NB4 (cell line): ENCODE data around the gene BOC.

Experiments
- POLR2A ChIP-seq: IDR thresholded peaks from 2 replicates; pipeline ENCODE4 v1.6.1; 2011; ENCODE audit warnings: mild to moderate bottlenecking; ENCODE audit not compliant: insufficient read length; ENCODE audit errors: extremely low read depth
- TF ChIP-seq, protein P1 (sequence below): IDR thresholded peaks from one replicate; pipeline ENCODE4 v1.5.1; 2012; ENCODE audit warnings: low read depth, low read length
- TF ChIP-seq, protein P2 (sequence below): IDR thresholded peaks from 2 replicates; pipeline ENCODE4 v1.6.1; 2011; ENCODE audit warnings: low read depth, low read length

DNA sequence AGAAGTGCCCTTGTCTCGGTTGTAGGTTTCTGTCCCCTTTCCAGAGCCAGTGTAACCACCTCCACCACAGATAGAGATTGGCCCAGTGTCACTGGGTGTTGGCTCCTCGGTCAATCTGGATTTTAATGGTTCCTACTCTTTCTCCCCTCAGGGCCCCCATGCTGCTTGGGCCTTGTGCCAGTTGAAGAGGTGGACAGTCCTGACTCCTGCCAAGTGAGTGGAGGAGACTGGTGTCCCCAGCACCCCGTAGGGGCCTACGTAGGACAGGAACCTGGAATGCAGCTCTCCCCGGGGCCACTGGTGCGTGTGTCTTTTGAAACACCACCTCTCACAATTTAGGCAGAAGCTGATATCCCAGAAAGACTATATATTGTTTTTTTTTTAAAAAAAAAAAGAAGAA lies 75.2 kb downstream of the BOC start:
- TF ChIP-seq, protein P1, sequence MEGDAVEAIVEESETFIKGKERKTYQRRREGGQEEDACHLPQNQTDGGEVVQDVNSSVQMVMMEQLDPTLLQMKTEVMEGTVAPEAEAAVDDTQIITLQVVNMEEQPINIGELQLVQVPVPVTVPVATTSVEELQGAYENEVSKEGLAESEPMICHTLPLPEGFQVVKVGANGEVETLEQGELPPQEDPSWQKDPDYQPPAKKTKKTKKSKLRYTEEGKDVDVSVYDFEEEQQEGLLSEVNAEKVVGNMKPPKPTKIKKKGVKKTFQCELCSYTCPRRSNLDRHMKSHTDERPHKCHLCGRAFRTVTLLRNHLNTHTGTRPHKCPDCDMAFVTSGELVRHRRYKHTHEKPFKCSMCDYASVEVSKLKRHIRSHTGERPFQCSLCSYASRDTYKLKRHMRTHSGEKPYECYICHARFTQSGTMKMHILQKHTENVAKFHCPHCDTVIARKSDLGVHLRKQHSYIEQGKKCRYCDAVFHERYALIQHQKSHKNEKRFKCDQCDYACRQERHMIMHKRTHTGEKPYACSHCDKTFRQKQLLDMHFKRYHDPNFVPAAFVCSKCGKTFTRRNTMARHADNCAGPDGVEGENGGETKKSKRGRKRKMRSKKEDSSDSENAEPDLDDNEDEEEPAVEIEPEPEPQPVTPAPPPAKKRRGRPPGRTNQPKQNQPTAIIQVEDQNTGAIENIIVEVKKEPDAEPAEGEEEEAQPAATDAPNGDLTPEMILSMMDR = no peak
- no peak for TF ChIP-seq POLR2A
- TF ChIP-seq, protein P2, sequence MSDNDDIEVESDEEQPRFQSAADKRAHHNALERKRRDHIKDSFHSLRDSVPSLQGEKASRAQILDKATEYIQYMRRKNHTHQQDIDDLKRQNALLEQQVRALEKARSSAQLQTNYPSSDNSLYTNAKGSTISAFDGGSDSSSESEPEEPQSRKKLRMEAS = no peak
